ENCODE data around the gene ERMARD.

DNA sequence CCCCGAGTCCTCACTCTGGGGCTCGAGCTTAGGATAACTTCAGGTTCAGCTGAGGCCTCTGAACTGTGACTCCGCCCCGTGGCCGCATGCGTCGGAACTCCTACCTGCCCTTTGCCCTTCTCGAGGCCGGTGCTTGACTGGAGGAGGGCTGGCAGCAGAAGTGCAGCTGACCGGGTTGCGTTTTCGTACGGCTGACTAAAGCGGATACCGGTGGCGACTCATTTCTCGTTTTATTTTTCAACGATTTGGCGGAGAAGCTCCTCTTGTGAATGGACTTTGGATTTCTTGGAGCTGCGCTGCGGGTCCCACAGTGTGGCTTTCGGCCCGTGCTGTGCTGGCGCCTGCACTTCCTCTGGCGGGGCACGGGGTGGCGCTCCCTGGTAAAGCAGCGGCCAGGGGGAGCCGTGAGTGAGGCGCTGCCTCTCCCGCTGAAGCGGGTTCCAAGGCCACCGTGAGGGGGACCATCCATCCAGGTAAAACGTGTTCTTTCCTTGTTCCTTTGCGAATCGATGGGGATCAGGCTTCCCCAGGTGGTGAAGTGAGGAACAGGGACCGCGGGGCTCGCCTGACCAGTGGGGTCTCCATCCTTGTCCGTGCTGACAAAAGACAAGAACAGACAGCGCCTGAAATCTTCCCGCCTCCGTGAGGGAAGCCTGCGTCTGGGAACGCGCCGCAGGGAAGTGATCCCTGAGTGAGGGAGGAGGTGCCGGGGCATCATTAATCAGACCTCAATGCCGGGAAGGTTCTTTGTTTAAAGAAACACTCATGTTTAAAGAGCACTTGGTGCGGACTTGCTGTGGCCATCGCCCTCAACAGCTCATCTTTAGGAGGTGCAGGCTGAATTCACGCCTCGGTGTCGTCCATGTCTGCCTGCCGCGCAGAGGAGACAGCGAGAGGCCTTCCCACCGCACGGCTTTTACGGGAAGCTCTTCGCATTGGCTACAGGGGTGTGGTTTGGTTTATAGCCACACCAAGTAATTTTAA, 38.8 kb downstream of the ERMARD start:
- TF ChIP-seq POLR2A (IDR thresholded peaks at IDR 0.05): peak in 1 of 2 donors; percentile 33
- TF ChIP-seq, protein P1, sequence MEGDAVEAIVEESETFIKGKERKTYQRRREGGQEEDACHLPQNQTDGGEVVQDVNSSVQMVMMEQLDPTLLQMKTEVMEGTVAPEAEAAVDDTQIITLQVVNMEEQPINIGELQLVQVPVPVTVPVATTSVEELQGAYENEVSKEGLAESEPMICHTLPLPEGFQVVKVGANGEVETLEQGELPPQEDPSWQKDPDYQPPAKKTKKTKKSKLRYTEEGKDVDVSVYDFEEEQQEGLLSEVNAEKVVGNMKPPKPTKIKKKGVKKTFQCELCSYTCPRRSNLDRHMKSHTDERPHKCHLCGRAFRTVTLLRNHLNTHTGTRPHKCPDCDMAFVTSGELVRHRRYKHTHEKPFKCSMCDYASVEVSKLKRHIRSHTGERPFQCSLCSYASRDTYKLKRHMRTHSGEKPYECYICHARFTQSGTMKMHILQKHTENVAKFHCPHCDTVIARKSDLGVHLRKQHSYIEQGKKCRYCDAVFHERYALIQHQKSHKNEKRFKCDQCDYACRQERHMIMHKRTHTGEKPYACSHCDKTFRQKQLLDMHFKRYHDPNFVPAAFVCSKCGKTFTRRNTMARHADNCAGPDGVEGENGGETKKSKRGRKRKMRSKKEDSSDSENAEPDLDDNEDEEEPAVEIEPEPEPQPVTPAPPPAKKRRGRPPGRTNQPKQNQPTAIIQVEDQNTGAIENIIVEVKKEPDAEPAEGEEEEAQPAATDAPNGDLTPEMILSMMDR (IDR thresholded peaks at IDR 0.05): peak; percentile 72 to 96 (median 93)
